HepG2 (cell line): Measurements from ENCODE around the gene DBN1. TPM values are rescaled to one million over a fixed set of nuclear protein-coding genes. Genes with fewer than 3 reads are reported as not detected.
A peak's percentile ranks its signal among the peaks of the same experiment; 100 is the strongest.

Experiments
- DNMT1 ChIP-seq: sonication (generic); formaldehyde crosslinking; IDR thresholded peaks from 2 replicates; pipeline ENCODE4 v1.5.1; 2020; ENCODE audit warnings: mild to moderate bottlenecking, missing genetic modification reagents
- ERF ChIP-seq: IDR thresholded peaks from 2 replicates; pipeline ENCODE4 v1.6.1; 2018; ENCODE audit warnings: missing biosample characterization, missing genetic modification reagents
- ETV5 ChIP-seq: IDR thresholded peaks from 2 replicates; pipeline ENCODE4 v1.6.1; 2018; ENCODE audit warnings: missing biosample characterization, missing genetic modification reagents, inconsistent platforms, borderline replicate concordance
- HDAC2 ChIP-seq: sonication (generic); formaldehyde crosslinking; IDR thresholded peaks from 2 replicates; pipeline ENCODE4 v1.4.0; 2020; ENCODE audit warnings: missing genetic modification reagents
- HNRNPLL ChIP-seq: fragments of 200-400 bp; formaldehyde crosslinking; IDR thresholded peaks from 2 replicates; pipeline ENCODE4 v1.6.1; 2017; ENCODE audit warnings: mild to moderate bottlenecking, low read depth, low read length; ENCODE audit not compliant: poor library complexity, severe bottlenecking
- KAT8 ChIP-seq: IDR thresholded peaks from 2 replicates; pipeline ENCODE4 v1.6.1; 2016; ENCODE audit warnings: missing genetic modification reagents, missing compliant biosample characterization
- KDM1A ChIP-seq: IDR thresholded peaks from 2 replicates; pipeline ENCODE4 v1.6.1; 2016; ENCODE audit warnings: missing compliant biosample characterization
- KDM2A ChIP-seq: sonication (generic); formaldehyde crosslinking; IDR thresholded peaks from 2 replicates; pipeline ENCODE4 v1.4.0; 2020; ENCODE audit warnings: low read depth, missing genetic modification reagents, borderline replicate concordance
- MED8 ChIP-seq: sonication (generic); formaldehyde crosslinking; IDR thresholded peaks from 2 replicates; pipeline ENCODE4 v1.8.1; 2023; ENCODE audit warnings: mild to moderate bottlenecking, missing genetic modification reagents; ENCODE audit not compliant: insufficient replicate concordance
- NONO ChIP-seq, 2 experiments: fragments of 450-650 bp in 1 of 2; sonication (generic) in 1 of 2; formaldehyde crosslinking in 1 of 2; IDR thresholded peaks in 1 of 2; conservative IDR thresholded peaks in 1 of 2; 2 replicates each; pipeline versions ENCODE4 v1.6.1 to v1.8.0; 2017 to 2022; ENCODE audit warnings: mild to moderate bottlenecking in 1 of 2, missing genetic modification reagents in 1 of 2, moderate library complexity in 1 of 2
- RBM22 ChIP-seq: fragments of 200-400 bp; formaldehyde crosslinking; optimal IDR thresholded peaks from 2 replicates; pipeline ENCODE3; 2017; ENCODE audit warnings: mild to moderate bottlenecking, low read length, moderate library complexity
- SOX13 ChIP-seq, 3 experiments: fragments of 450-650 bp in 1 of 3; sonication (generic) in 1 of 3; formaldehyde crosslinking in 1 of 3; IDR thresholded peaks in 2 of 3; conservative IDR thresholded peaks in 1 of 3; 2 replicates each; pipeline versions ENCODE4 v1.5.0 to v1.6.1; 2016 to 2020; ENCODE audit warnings: antibody characterized with exemption in 1 of 3, mild to moderate bottlenecking in 1 of 3, missing compliant biosample characterization in 1 of 3, missing genetic modification reagents in 1 of 3, moderate library complexity in 1 of 3
- U2AF1 ChIP-seq: fragments of 200-400 bp; formaldehyde crosslinking; optimal IDR thresholded peaks from 2 replicates; pipeline ENCODE3; 2017; ENCODE audit warnings: mild to moderate bottlenecking, low read depth, low read length
- ZBTB3 ChIP-seq: sonication (generic); formaldehyde crosslinking; IDR thresholded peaks from 2 replicates; pipeline ENCODE4 v1.4.0; 2020; ENCODE audit warnings: low read depth, mild to moderate bottlenecking, moderate library complexity, missing genetic modification reagents, borderline replicate concordance
- ZNF17 ChIP-seq: sonication (generic); formaldehyde crosslinking; IDR thresholded peaks from 2 replicates; pipeline ENCODE4 v1.5.0; 2020; ENCODE audit warnings: mild to moderate bottlenecking, missing genetic modification reagents
- ZNF180 ChIP-seq: sonication (generic); formaldehyde crosslinking; IDR thresholded peaks from 2 replicates; pipeline ENCODE4 v1.4.0; 2020; ENCODE audit warnings: low read depth, missing genetic modification reagents, borderline replicate concordance
- ZNF354B ChIP-seq: sonication (generic); formaldehyde crosslinking; IDR thresholded peaks from 2 replicates; pipeline ENCODE4 v1.8.0; 2022; ENCODE audit warnings: mild to moderate bottlenecking, missing genetic modification reagents
- polyA plus RNA-seq, 8 experiments: library from polyadenylated mRNA; depleted of rRNA in 3 of 8; stranded (reverse) in 7 of 8; unstranded in 1 of 8; fragments of >200 nt; fragmentation: Illumina TruSeq in 4 of 8; extraction: Trizol in 4 of 8; gene quantifications; 2 replicates each; pipeline versions ENCODE4 v1.2.1 to v1.2.3, GENCODE V29; 2011 to 2016; ENCODE audit warnings: low read depth in 4 of 8, missing spikeins in 1 of 8, mixed read lengths in 1 of 8; ENCODE audit not compliant: insufficient read depth in 1 of 8
- total RNA-seq, 5 experiments: library from RNA; depleted of rRNA; stranded (reverse); fragments of >200 nt; fragmentation: Illumina TruSeq; extraction: Trizol; gene quantifications; 2 replicates each; pipeline ENCODE4 v1.2.3, GENCODE V29; 2016; ENCODE audit warnings: low read depth in 1 of 5
- TF ChIP-seq, protein P1 (sequence below): sonication (generic); formaldehyde crosslinking; IDR thresholded peaks from 2 replicates; pipeline ENCODE4 v1.4.0; 2020; ENCODE audit warnings: missing genetic modification reagents
- TF ChIP-seq, protein P2 (sequence below): sonication (generic); formaldehyde crosslinking; IDR thresholded peaks from 2 replicates; pipeline ENCODE4 v1.8.1; 2023; ENCODE audit warnings: mild to moderate bottlenecking, moderate library complexity, missing genetic modification reagents
- TF ChIP-seq, protein P3 (sequence below), 2 experiments: IDR thresholded peaks; 2 replicates each; pipeline ENCODE4 v1.6.1; 2011 to 2012; ENCODE audit warnings: low read length in 2 of 2, borderline replicate concordance in 1 of 2, low read depth in 1 of 2, mild to moderate bottlenecking in 1 of 2, moderate library complexity in 1 of 2
- TF ChIP-seq, protein P4 (sequence below): sonication (generic); formaldehyde crosslinking; IDR thresholded peaks from 2 replicates; pipeline ENCODE4 v1.5.0; 2020; ENCODE audit warnings: missing genetic modification reagents, mild to moderate bottlenecking, borderline replicate concordance

Gene DBN1
- total and polyA plus RNA-seq, 2 of the 13 experiments (the other 11 are each of a cell fraction or from before 2014, with no cell fraction given), result 27.0 to 37.3 TPM

DNA sequence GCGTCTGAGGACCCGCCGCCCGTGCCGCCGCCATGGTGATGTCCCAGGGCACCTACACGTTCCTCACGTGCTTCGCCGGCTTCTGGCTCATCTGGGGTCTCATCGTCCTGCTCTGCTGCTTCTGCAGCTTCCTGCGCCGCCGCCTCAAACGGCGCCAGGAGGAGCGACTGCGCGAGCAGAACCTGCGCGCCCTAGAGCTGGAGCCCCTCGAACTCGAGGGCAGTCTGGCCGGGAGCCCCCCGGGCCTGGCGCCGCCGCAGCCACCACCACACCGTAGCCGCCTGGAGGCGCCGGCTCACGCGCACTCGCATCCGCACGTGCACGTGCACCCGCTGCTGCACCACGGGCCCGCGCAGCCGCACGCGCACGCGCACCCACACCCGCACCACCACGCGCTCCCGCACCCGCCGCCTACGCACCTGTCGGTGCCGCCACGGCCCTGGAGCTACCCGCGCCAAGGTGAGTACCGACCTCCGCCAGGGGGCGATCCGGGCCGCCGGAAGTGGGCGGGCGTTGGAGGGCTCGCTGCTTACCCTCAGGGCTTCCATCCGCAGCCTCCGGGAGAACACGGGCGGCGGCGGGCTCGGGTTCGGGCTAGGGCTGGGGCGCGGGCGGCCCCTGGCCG lies 18.3 kb downstream of the DBN1 start (continued):
- TF ChIP-seq KDM2A (CRISPR knock-in tag) (peak; percentile 75), RBM22 (peak; percentile 66), U2AF1 (no peak), KAT8 (0 out of 2 replicates have a peak, but pooled peaks have one; percentile 39), HDAC2 (peak; percentile 56), KDM1A (CRISPR knock-in tag) (no peak; the same call in 1 of the 2 replicates), MED8 (peak; percentile 90), ETV5 (peak; percentile 97), ZNF17 (CRISPR knock-in tag) (no peak), ZNF354B (0 out of 2 replicates have a peak, but pooled peaks have one; percentile 73), NONO (IDR thresholded peaks at IDR 0.05) (no peak), NONO (CRISPR knock-in tag; conservative IDR thresholded peaks at IDR 0.05) (peak; percentile 87), SOX13 (IDR thresholded peaks at IDR 0.05) (peak; percentile 20; the same call in 1 of the 2 replicates), SOX13 (CRISPR knock-in tag; conservative IDR thresholded peaks at IDR 0.05 in 1 of 2, IDR thresholded peaks at IDR 0.05 in 1 of 2) (peak in 1 of 2 experiments; percentile 41; a peak in 1 of 4 replicates), ZNF180 (CRISPR knock-in tag) (no peak), DNMT1 (CRISPR knock-in tag) (peak; percentile 54), ERF (peak; percentile 70; the same call in 1 of the 2 replicates), HNRNPLL (peak; percentile 95), ZBTB3 (CRISPR knock-in tag) (0 out of 2 replicates have a peak, but pooled peaks have one; percentile 1)
- TF ChIP-seq, protein P1, sequence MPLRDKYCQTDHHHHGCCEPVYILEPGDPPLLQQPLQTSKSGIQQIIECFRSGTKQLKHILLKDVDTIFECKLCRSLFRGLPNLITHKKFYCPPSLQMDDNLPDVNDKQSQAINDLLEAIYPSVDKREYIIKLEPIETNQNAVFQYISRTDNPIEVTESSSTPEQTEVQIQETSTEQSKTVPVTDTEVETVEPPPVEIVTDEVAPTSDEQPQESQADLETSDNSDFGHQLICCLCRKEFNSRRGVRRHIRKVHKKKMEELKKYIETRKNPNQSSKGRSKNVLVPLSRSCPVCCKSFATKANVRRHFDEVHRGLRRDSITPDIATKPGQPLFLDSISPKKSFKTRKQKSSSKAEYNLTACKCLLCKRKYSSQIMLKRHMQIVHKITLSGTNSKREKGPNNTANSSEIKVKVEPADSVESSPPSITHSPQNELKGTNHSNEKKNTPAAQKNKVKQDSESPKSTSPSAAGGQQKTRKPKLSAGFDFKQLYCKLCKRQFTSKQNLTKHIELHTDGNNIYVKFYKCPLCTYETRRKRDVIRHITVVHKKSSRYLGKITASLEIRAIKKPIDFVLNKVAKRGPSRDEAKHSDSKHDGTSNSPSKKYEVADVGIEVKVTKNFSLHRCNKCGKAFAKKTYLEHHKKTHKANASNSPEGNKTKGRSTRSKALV (CRISPR knock-in tag), result no peak
- TF ChIP-seq, protein P2, sequence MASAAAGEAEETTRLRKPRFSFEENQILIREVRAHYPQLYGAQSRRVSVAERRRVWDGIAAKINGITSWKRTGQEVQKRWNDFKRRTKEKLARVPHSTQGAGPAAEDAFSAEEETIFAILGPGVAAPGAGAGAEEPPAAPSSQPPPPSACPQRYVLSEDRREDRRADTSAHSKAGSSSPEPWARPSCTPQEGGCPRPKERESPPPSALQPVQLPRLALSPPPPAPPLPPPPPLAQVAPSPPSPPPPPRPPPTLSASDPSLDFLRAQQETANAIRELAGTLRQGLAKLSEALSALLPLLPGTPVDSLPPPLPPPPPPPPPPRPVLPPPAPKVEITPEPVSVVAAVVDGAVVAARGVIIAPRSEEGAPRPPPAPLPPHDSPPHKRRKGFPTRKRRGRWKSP (CRISPR knock-in tag), result peak; percentile 73; the same call in 1 of the 2 replicates
- TF ChIP-seq, protein P3, sequence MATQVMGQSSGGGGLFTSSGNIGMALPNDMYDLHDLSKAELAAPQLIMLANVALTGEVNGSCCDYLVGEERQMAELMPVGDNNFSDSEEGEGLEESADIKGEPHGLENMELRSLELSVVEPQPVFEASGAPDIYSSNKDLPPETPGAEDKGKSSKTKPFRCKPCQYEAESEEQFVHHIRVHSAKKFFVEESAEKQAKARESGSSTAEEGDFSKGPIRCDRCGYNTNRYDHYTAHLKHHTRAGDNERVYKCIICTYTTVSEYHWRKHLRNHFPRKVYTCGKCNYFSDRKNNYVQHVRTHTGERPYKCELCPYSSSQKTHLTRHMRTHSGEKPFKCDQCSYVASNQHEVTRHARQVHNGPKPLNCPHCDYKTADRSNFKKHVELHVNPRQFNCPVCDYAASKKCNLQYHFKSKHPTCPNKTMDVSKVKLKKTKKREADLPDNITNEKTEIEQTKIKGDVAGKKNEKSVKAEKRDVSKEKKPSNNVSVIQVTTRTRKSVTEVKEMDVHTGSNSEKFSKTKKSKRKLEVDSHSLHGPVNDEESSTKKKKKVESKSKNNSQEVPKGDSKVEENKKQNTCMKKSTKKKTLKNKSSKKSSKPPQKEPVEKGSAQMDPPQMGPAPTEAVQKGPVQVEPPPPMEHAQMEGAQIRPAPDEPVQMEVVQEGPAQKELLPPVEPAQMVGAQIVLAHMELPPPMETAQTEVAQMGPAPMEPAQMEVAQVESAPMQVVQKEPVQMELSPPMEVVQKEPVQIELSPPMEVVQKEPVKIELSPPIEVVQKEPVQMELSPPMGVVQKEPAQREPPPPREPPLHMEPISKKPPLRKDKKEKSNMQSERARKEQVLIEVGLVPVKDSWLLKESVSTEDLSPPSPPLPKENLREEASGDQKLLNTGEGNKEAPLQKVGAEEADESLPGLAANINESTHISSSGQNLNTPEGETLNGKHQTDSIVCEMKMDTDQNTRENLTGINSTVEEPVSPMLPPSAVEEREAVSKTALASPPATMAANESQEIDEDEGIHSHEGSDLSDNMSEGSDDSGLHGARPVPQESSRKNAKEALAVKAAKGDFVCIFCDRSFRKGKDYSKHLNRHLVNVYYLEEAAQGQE (IDR thresholded peaks at IDR 0.05; ENCODE audit: borderline replicate concordance in 1 of 2, low read depth in 1 of 2, low read length in 2 of 2), result peak in 1 of 2 experiments; percentile 22; a peak in 1 of 4 replicates
- TF ChIP-seq, protein P4, sequence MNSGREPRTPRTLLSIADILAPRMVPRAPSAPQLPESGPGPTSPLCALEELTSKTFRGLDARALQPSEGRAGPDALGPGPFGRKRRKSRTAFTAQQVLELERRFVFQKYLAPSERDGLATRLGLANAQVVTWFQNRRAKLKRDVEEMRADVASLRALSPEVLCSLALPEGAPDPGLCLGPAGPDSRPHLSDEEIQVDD (CRISPR knock-in tag), result 0 out of 2 replicates have a peak, but pooled peaks have one; percentile 63
